BE2C (cell line): ENCODE results near the gene POLR1B.

ENCODE experiments used
- DNase-seq: peaks from one replicate; pipeline ENCODE4 v3.0.0-alpha.2; 2020
- H3K27me3 ChIP-seq: fragments of 250-450 bp; sonication (Bioruptor Pico); 2 replicates; pipeline ENCODE4 v1.5.1; 2020; ENCODE audit warnings: mild to moderate bottlenecking
- H3K36me3 ChIP-seq: fragments of 250-450 bp; sonication (Bioruptor Pico); 2 replicates; pipeline ENCODE4 v1.5.1; 2020; ENCODE audit warnings: mild to moderate bottlenecking
- H3K4me1 ChIP-seq: fragments of 250-450 bp; sonication (Bioruptor Pico); 2 replicates; pipeline ENCODE4 v1.5.1; 2020
- H3K4me3 ChIP-seq: 2 replicates; pipeline ENCODE4 v1.5.1; 2011; ENCODE audit warnings: low read depth, low read length
- H3K9me3 ChIP-seq: fragments of 250-450 bp; sonication (Bioruptor Pico); 2 replicates; pipeline ENCODE4 v1.5.1; 2020
- CTCF ChIP-seq: IDR thresholded peaks from 2 replicates; pipeline ENCODE4 v1.5.1; 2012; ENCODE audit warnings: mild to moderate bottlenecking, low read depth, low read length

POLR1B gene

GRCh38 chr2:112593736-112594135 is 51.5 kb downstream of the POLR1B start:
- Histone ChIP-seq H3K36me3 (no peaks in the 10 kb centered on the region), H3K27me3 (no peaks in the 10 kb centered on the region), H3K4me3 (no peak overlapping the region), H3K4me1 (no peaks in the 10 kb centered on the region), H3K9me3 (no peaks in the 10 kb centered on the region)
- no peak for DNase-seq
- no peak for TF ChIP-seq CTCF

DNA sequence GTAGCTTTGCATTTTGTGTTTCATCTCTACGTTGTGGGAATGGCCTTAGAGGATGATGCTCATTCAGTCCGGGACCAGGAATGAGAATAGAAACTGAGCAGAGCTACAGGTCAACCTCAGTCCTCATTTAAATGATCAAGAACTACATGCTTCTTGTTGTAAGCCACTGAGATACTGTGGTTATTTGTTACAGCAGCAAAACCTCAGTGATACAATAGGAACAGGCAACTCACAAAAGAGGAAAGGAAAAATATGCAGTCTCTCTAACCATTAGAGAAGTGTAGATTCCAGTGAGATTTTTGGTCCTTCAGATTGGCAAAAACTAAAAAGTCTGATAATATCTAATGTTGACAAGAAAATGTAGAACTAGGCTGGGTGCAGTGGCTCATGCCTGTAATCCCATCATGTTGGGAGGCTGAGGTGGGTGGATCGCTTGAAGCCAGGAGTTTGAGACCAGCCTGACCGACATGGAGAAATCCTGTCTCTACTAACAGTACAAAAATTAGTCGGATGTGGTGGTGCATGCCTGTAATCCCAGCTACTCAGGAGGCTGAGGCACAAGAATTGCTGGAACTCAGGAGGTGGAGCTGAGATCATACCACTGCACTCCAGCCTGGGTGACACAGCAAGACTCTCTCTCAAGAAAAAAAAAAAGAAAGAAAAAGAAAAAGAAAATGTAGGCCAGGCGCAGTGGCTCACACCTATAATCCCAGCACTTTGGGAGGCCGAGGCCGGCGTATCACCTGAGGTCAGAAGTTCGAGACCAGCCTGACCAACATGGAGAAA is 55.5 kb downstream of the POLR1B start:
- no peak for TF ChIP-seq CTCF
- Histone ChIP-seq H3K36me3 (no peaks in the 10 kb centered on the region), H3K27me3 (no peaks in the 10 kb centered on the region), H3K4me1 (no peaks in the 10 kb centered on the region), H3K9me3 (no peaks in the 10 kb centered on the region), H3K4me3 (no peak overlapping the region)
- DNase-seq, result no peak

- no peak overlapping the region for H3K4me3 ChIP-seq
- no peaks in the 10 kb centered on the region for H3K4me1 ChIP-seq
- H3K9me3 ChIP-seq, result no peaks in the 10 kb centered on the region
- no peaks in the 10 kb centered on the region for H3K36me3 ChIP-seq
- no peaks in the 10 kb centered on the region for H3K27me3 ChIP-seq
- no peak for TF ChIP-seq CTCF
- no peak for DNase-seq
Measured at GRCh38 chr2:112600634-112601033, 58.4 kb downstream of the POLR1B start.

GRCh38 chr2:112601754-112602153 is 59.5 kb downstream of the POLR1B start:
- H3K4me3 ChIP-seq, result no peak overlapping the region
- no peaks in the 10 kb centered on the region for H3K36me3 ChIP-seq
- H3K4me1 ChIP-seq, result no peaks in the 10 kb centered on the region
- TF ChIP-seq CTCF, result no peak
- DNase-seq, result no peak
- no peaks in the 10 kb centered on the region for H3K27me3 ChIP-seq
- H3K9me3 ChIP-seq, result no peaks in the 10 kb centered on the region

DNA sequence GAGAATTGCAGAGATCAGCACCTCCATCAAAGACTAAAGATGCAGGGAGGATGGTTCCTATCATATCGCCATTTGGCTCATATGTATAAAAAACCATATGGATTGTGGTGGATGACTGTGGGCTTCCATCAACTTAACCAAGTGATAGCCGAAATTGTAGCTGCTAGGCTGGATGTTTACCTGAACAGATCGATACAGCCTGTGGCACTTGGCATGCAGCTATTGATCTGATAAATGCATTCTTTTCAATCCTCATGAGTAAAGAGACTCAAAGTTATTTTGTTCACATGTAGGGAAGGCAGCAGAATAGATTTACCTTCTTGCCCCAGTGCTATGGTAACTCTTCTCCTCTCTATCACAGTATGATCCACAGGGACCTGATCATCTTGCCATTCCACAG is 60.7 kb downstream of the POLR1B start:
- DNase-seq, result no peak
- no peak for TF ChIP-seq CTCF
- H3K9me3 ChIP-seq, result no peaks in the 10 kb centered on the region
- H3K36me3 ChIP-seq, result no peaks in the 10 kb centered on the region
- no peaks in the 10 kb centered on the region for H3K27me3 ChIP-seq
- H3K4me1 ChIP-seq, result no peaks in the 10 kb centered on the region
- no peak overlapping the region for H3K4me3 ChIP-seq

- Histone ChIP-seq H3K27me3 (no peaks in the 10 kb centered on the region), H3K9me3 (no peaks in the 10 kb centered on the region), H3K4me1 (no peaks in the 10 kb centered on the region), H3K36me3 (no peaks in the 10 kb centered on the region), H3K4me3 (no peak overlapping the region)
- TF ChIP-seq CTCF, result no peak
- no peak for DNase-seq
Measured at GRCh38 chr2:112603731-112604130, 61.5 kb downstream of the POLR1B start.
